Natural killer cell (primary cell): ENCODE results near the gene CAPZA1. TPM values are rescaled to one million over a fixed set of nuclear protein-coding genes. Genes with fewer than 3 reads are reported as not detected.
A peak's percentile ranks its signal among the peaks of the same experiment; 100 is the strongest.

Experiments used
- ATAC-seq, 3 donors: fragments of 150-1000 bp in 2 of 3; fragments of 200-7000 bp in 1 of 3; cut with Tn5 transposase; 1 replicate in 1 of 3; 2 replicates in 2 of 3; pipeline ENCODE4 v1.10.0; 2021; ENCODE audit warnings: mild to moderate bottlenecking in 2 of 3, moderate library complexity in 2 of 3
- DNase-seq, 2 donors: peaks; one replicate each; pipeline versions ENCODE4 v3.0.0 to v3.0.0-alpha.2; 2013 to 2021; ENCODE audit warnings: mixed read lengths in 1 of 2
- H3K27ac ChIP-seq: one replicate; pipeline ENCODE4 v1.5.1; 2013; ENCODE audit warnings: mild to moderate bottlenecking, low read length
- H3K27me3 ChIP-seq: one replicate; pipeline ENCODE4 v1.6.1; 2013; ENCODE audit warnings: low read length; ENCODE audit not compliant: control insufficient read depth, insufficient read depth
- H3K36me3 ChIP-seq: one replicate; pipeline ENCODE4 v1.6.1; 2013; ENCODE audit warnings: low read length; ENCODE audit not compliant: control insufficient read depth, insufficient read depth
- H3K4me1 ChIP-seq: one replicate; pipeline ENCODE4 v1.6.1; 2013; ENCODE audit warnings: low read length; ENCODE audit not compliant: control insufficient read depth, insufficient read depth
- H3K4me3 ChIP-seq: one replicate; pipeline ENCODE4 v1.5.1; 2013; ENCODE audit warnings: low read length
- H3K9me3 ChIP-seq: one replicate; pipeline ENCODE4 v1.6.1; 2013; ENCODE audit warnings: low read length; ENCODE audit not compliant: control insufficient read depth, insufficient read depth
- H3K27ac Mint-ChIP-seq, 2 donors: one replicate each; pipeline ENCODE4 v1.8.0; 2022; ENCODE audit warnings: mild to moderate bottlenecking in 2 of 2, mixed read lengths in 2 of 2, moderate library complexity in 1 of 2
- H3K27me3 Mint-ChIP-seq, 2 donors: one replicate each; pipeline ENCODE4 v1.8.0; 2022; ENCODE audit warnings: low read depth in 2 of 2, mixed read lengths in 2 of 2
- H3K36me3 Mint-ChIP-seq: one replicate; pipeline ENCODE4 v1.8.0; 2022; ENCODE audit warnings: mixed read lengths
- H3K4me1 Mint-ChIP-seq, 2 donors: one replicate each; pipeline ENCODE4 v1.8.0; 2022; ENCODE audit warnings: mixed read lengths in 2 of 2
- H3K4me3 Mint-ChIP-seq: one replicate; pipeline ENCODE4 v1.8.0; 2022; ENCODE audit warnings: mild to moderate bottlenecking, moderate library complexity, mixed read lengths
- H3K9me3 Mint-ChIP-seq, 2 donors: one replicate each; pipeline ENCODE4 v1.8.0; 2022; ENCODE audit warnings: mixed read lengths in 2 of 2
- WGBS: methylation state at CpG from one replicate; pipeline ENCODE4 v1.1.7; 2013; ENCODE audit warnings: missing lambda C conversion rate; ENCODE audit not compliant: insufficient coverage; 5-methylcytosine and 5-hydroxymethylcytosine counted together
- intact Hi-C: fragments of 100-400 bp; cut with micrococcal nuclease; formaldehyde crosslinking; loops from one replicate; pipeline ENCODE4 v1.14.2; 2022
- total RNA-seq, 4 donors: library from RNA; stranded (reverse); fragments of 120-200 nt in 1 of 4; gene quantifications; one replicate each; pipeline versions ENCODE4 v1.2.3 to v1.2.4, GENCODE V29; 2013 to 2022
- TF ChIP-seq, protein P1 (sequence below): fragments of 200-600 bp; IDR thresholded peaks from one replicate; pipeline ENCODE4 v1.8.0; 2022; ENCODE audit warnings: antibody characterized with exemption

Gene CAPZA1
- total RNA-seq, 3 donors from 2014 or later (not counting 1 experiment from before 2014, with no cell fraction given): 231 to 244 (median 233) TPM

DNA sequence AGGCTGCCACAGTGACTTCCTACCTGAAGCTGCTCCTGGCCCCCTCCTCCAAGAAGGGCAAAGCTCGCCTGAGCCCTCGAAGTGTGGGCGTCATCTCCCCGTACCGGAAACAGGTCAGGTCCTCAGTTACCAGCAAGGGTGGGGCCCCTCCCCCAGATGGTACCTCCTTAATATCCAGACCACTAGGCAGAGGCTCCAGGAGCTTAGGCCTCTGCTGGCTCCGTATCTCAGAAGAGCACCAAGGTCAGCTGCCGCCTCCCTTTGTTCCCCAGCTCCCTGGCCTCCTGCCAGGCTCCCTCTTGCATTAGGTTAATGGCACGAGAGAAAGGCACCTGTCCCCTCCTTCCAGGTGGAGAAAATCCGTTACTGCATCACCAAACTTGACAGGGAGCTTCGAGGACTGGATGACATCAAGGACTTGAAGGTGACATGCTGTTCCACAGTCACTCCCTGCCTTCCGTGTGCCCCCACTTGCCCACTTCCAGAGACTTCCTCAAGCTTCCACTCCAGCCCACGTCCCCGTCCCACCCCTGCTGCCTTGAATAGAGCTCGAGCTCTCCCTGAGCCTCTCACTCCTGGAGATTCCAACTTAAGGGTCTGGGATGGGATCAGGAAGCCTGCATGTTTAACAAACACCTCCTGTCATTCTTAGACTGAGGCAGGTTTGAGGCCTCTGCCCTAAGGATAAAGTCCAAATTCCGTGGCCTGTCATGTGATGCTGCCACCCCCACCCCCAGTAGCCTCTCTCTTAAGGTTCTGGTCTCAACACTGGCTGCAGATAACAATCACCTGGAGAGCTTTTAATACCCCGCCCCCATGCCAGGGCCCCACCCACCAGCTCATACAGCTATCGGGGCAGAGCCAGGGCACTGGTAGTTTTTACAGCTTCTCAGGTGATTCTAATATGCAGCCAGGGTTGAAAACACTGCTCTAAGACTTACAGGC is 79.0 kb downstream of the CAPZA1 start:
- Mint-ChIP-seq H3K36me3 (no peaks in the 10 kb centered on the region), H3K4me3 (no peak overlapping the region), H3K27ac (peak overlapping the region; percentile 90 to 93), H3K4me1 (peaks cover 55 to 59% of the 10 kb centered on the region in 2 donors), H3K27me3 (no peaks in the 10 kb centered on the region), H3K9me3 (no peaks in the 10 kb centered on the region)
- peaks cover 62% of the 10 kb centered on the region for H3K36me3 ChIP-seq
- peaks cover 67% of the 10 kb centered on the region for H3K4me1 ChIP-seq
- no peak for ATAC-seq
- TF ChIP-seq, protein P1, sequence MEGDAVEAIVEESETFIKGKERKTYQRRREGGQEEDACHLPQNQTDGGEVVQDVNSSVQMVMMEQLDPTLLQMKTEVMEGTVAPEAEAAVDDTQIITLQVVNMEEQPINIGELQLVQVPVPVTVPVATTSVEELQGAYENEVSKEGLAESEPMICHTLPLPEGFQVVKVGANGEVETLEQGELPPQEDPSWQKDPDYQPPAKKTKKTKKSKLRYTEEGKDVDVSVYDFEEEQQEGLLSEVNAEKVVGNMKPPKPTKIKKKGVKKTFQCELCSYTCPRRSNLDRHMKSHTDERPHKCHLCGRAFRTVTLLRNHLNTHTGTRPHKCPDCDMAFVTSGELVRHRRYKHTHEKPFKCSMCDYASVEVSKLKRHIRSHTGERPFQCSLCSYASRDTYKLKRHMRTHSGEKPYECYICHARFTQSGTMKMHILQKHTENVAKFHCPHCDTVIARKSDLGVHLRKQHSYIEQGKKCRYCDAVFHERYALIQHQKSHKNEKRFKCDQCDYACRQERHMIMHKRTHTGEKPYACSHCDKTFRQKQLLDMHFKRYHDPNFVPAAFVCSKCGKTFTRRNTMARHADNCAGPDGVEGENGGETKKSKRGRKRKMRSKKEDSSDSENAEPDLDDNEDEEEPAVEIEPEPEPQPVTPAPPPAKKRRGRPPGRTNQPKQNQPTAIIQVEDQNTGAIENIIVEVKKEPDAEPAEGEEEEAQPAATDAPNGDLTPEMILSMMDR: no peak
- H3K27me3 ChIP-seq: no peaks in the 10 kb centered on the region
- no peaks in the 10 kb centered on the region for H3K9me3 ChIP-seq
- 89% methylated on average over 17 of the region's 17 CpGs for WGBS
- H3K27ac ChIP-seq: no peak overlapping the region
- H3K4me3 ChIP-seq: no peak overlapping the region
- intact Hi-C loops: no loop called here
- DNase-seq: no peak

DNA sequence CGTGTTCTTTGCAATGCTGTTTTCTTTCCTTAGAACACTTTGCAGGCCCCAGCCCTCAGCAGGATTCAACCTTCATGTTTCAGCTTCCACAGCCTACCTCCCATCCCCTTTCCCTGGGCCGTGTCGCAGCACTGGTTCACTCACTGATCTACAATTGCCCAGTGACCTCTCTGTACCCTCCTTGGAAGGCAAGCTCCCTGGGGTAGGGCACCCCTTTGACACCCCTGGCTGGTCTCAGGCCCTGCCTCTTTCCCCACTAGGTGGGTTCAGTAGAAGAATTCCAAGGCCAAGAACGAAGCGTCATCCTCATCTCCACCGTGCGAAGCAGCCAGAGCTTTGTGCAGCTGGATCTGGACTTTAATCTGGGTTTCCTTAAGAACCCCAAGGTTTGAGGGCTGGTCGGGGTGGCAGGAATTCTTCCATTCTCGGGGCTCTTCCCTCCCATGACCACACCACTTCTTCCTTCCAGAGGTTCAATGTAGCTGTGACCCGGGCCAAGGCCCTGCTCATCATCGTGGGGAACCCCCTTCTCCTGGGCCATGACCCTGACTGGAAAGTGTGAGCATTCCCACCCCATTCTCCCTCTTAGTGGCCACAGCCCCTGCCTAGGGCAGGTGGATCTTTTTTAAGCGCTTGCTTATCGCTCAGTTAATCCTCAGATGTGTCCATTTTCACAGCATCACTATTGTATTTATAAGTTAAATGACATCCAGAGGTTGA is 80.0 kb downstream of the CAPZA1 start:
- no peaks in the 10 kb centered on the region for H3K36me3 Mint-ChIP-seq
- H3K9me3 Mint-ChIP-seq: no peaks in the 10 kb centered on the region
- H3K4me1 Mint-ChIP-seq: peaks cover 63 to 68% of the 10 kb centered on the region in 2 donors
- H3K27me3 ChIP-seq: no peaks in the 10 kb centered on the region
- peaks cover 77% of the 10 kb centered on the region for H3K4me1 ChIP-seq
- no peak for ATAC-seq
- H3K27ac ChIP-seq: peak overlapping the region; percentile 94
- WGBS: 91% methylated on average over 11 of the region's 13 CpGs
- TF ChIP-seq, protein P1: no peak
- no peaks in the 10 kb centered on the region for H3K9me3 ChIP-seq
- peak overlapping the region; percentile 25 for H3K4me3 Mint-ChIP-seq
- intact Hi-C loops: loop anchor here (2.0 kb wide), 1 partner anchor 15 kb away; the partner anchor contains the start of gene PPM1J
- peak overlapping the region; percentile 90 to 93 for H3K27ac Mint-ChIP-seq
- no peaks in the 10 kb centered on the region for H3K27me3 Mint-ChIP-seq
- H3K4me3 ChIP-seq: no peak overlapping the region
- H3K36me3 ChIP-seq: peaks cover 53% of the 10 kb centered on the region
- DNase-seq: no peak

DNA sequence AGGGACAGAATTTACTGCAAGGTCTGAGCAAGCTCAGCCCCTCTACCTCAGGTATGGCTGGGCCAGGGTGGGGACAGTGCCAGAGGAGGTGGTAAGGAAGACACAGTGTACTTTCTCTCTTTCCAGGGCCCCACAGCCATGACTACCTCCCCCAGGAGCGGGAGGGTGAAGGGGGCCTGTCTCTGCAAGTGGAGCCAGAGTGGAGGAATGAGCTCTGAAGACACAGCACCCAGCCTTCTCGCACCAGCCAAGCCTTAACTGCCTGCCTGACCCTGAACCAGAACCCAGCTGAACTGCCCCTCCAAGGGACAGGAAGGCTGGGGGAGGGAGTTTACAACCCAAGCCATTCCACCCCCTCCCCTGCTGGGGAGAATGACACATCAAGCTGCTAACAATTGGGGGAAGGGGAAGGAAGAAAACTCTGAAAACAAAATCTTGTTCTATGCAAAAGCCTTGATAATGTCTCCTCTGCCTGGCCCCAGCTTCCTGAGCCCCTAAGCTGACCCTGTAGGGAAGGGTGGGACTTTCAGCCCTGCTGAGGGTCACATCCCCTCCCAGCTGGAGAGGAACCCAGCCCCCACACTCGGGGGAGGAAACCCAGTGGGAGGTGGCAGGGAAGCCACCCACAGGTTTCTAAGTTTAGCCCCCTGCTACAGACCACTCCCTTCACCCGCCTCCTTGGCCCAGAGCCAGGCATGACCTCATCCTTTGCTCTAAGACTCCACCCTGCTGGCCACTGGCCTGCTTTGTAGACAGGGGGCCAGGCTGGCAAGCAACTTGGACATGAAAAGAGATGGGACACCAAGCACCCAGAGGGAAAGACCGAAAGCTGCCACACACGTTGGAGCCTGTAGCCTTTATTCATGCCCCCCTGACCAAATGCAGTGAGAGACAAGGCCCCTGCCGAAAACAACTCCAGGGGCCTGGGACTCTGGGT is 80.9 kb downstream of the CAPZA1 start:
- no peaks in the 10 kb centered on the region for H3K9me3 ChIP-seq
- no peak overlapping the region for H3K4me3 ChIP-seq
- H3K4me3 Mint-ChIP-seq: peak overlapping the region; percentile 65
- no peaks in the 10 kb centered on the region for H3K9me3 Mint-ChIP-seq
- 28% methylated on average over 5 of the region's 7 CpGs for WGBS
- no peaks in the 10 kb centered on the region for H3K36me3 Mint-ChIP-seq
- H3K27me3 Mint-ChIP-seq: no peaks in the 10 kb centered on the region
- peaks cover 84% of the 10 kb centered on the region for H3K4me1 ChIP-seq
- no peaks in the 10 kb centered on the region for H3K27me3 ChIP-seq
- peak; percentile 74 to 90 for DNase-seq
- H3K36me3 ChIP-seq: peaks cover 44% of the 10 kb centered on the region
- ATAC-seq: peak; percentile 66 to 71 (median 70)
- H3K4me1 Mint-ChIP-seq: peaks cover 71 to 78% of the 10 kb centered on the region in 2 donors
- peak overlapping the region; percentile 94 for H3K27ac ChIP-seq
- H3K27ac Mint-ChIP-seq: peak overlapping the region; percentile 90 to 93
- intact Hi-C loops: loop anchor here (1.0 to 2.0 kb wide), 2 partner anchors 14 to 82 kb away; partner anchors contain the start of gene PPM1J
- TF ChIP-seq, protein P1: no peak
